ENCODE data around the gene GARNL3. TPM values are rescaled to one million over a fixed set of nuclear protein-coding genes. Genes with fewer than 3 reads are reported as not detected.

Gene GARNL3
- total RNA-seq, 1 experiment from 2014 or later = 11.5 TPM

- Histone ChIP-seq H3K27ac (ENCODE audit: low read length) (no peak overlapping the region), H3K27me3 (ENCODE audit: control insufficient read depth, insufficient read depth, low read length) (no peaks in the 10 kb centered on the region), H3K9me3 (ENCODE audit: control insufficient read depth, insufficient read depth, low read depth, low read length) (no peaks in the 10 kb centered on the region), H3K36me3 (ENCODE audit: control insufficient read depth, insufficient read depth, low read length) (no peaks in the 10 kb centered on the region), H3K4me1 (ENCODE audit: control insufficient read depth, insufficient read depth, low read length) (no peaks in the 10 kb centered on the region), H3K4me3 (ENCODE audit: low read depth in 2 of 2, low read length in 2 of 2) (no peak overlapping the region)
- no peak for TF ChIP-seq POLR2AphosphoS5 (IDR thresholded peaks at IDR 0.05; ENCODE audit: low read depth, low read length)
- no peak for TF ChIP-seq CTCF (IDR thresholded peaks at IDR 0.05)
- TF ChIP-seq SIN3A (IDR thresholded peaks at IDR 0.05; ENCODE audit: borderline replicate concordance, insufficient read depth, low read depth, low read length) = no peak
- no peak for TF ChIP-seq REST (IDR thresholded peaks at IDR 0.05; ENCODE audit: insufficient read depth in 1 of 2, low read depth in 2 of 2, low read length in 1 of 2)
- TF ChIP-seq TCF7L2 (IDR thresholded peaks at IDR 0.05; ENCODE audit: low read depth, low read length) = no peak
- in situ Hi-C loops (cut with HindIII; ENCODE audit: low pct_unique_long_range_greater_than_20kb, low sequenced_read_pairs) (no loop called here), intact Hi-C loops (cut with micrococcal nuclease; ENCODE audit: unreplicated experiment) (no loop called here)
- CTCF ChIA-PET = no interaction called here
- DNase-seq (ENCODE audit: low read depth, low spot score) (no peak), ATAC-seq (no peak)
- no TSS peak for BruUV-seq (replicated peaks)
- POLR2A ChIA-PET = no interaction called here
Measured at GRCh38 chr9:127258606-127259471, 5.7 kb upstream of the GARNL3 start.

GRCh38 chr9:127262602-127263001, 2.0 kb upstream of the GARNL3 start:
- no peak overlapping the region for H3K27ac ChIP-seq (ENCODE audit: low read length)
- no TSS peak for BruUV-seq (replicated peaks)
- no peak for DNase-seq (ENCODE audit: low read depth, low spot score)
- intact Hi-C loops (cut with micrococcal nuclease; ENCODE audit: unreplicated experiment) (no loop called here), in situ Hi-C loops (cut with HindIII; ENCODE audit: low pct_unique_long_range_greater_than_20kb, low sequenced_read_pairs) (no loop called here)
- no peak overlapping the region for H3K4me3 ChIP-seq (ENCODE audit: low read depth in 2 of 2, low read length in 2 of 2)
- ATAC-seq = no peak
- no peaks in the 10 kb centered on the region for H3K36me3 ChIP-seq (ENCODE audit: control insufficient read depth, insufficient read depth, low read length)
- no peaks in the 10 kb centered on the region for H3K4me1 ChIP-seq (ENCODE audit: control insufficient read depth, insufficient read depth, low read length)
- no peaks in the 10 kb centered on the region for H3K9me3 ChIP-seq (ENCODE audit: control insufficient read depth, insufficient read depth, low read depth, low read length)
- H3K27me3 ChIP-seq (ENCODE audit: control insufficient read depth, insufficient read depth, low read length) = no peaks in the 10 kb centered on the region
- TF ChIP-seq TCF7L2 (IDR thresholded peaks at IDR 0.05; ENCODE audit: low read depth, low read length) (no peak), REST (IDR thresholded peaks at IDR 0.05; ENCODE audit: insufficient read depth in 1 of 2, low read depth in 2 of 2, low read length in 1 of 2) (no peak), POLR2AphosphoS5 (IDR thresholded peaks at IDR 0.05; ENCODE audit: low read depth, low read length) (no peak), CTCF (IDR thresholded peaks at IDR 0.05) (no peak), SIN3A (IDR thresholded peaks at IDR 0.05; ENCODE audit: borderline replicate concordance, insufficient read depth, low read depth, low read length) (no peak)
- ChIA-PET CTCF (no interaction called here), POLR2A (no interaction called here)
